Mesendoderm (in vitro differentiated cells): ENCODE data around the gene TNFAIP8L1.

Experiments
- DNase-seq: peaks from one replicate; pipeline ENCODE4 v3.0.0; 2013
- H2AK5ac ChIP-seq: 2 replicates; pipeline ENCODE4 v1.6.1; 2013; ENCODE audit warnings: low read length, inconsistent platforms
- H2BK120ac ChIP-seq: 2 replicates; pipeline ENCODE4 v1.6.1; 2013; ENCODE audit warnings: low read depth, mild to moderate bottlenecking, low read length, moderate library complexity, mixed read lengths
- H2BK15ac ChIP-seq: replicated peaks from 2 replicates; pipeline ENCODE4 v1.6.1; 2013; ENCODE audit warnings: low read depth, mild to moderate bottlenecking, moderate library complexity
- H2BK5ac ChIP-seq: 2 replicates; pipeline ENCODE4 v1.6.1; 2013; ENCODE audit warnings: low read length, inconsistent platforms
- H3K18ac ChIP-seq: 2 replicates; pipeline ENCODE4 v1.6.1; 2013; ENCODE audit warnings: mild to moderate bottlenecking, low read length, mixed read lengths
- H3K23ac ChIP-seq: one replicate; pipeline ENCODE4 v1.6.1; 2013; ENCODE audit warnings: low read length
- H3K27ac ChIP-seq: 2 replicates; pipeline ENCODE4 v1.5.1; 2013; ENCODE audit warnings: low read depth, mild to moderate bottlenecking, inconsistent platforms, low read length, moderate library complexity
- H3K27me3 ChIP-seq: 2 replicates; pipeline ENCODE4 v1.6.1; 2013; ENCODE audit warnings: low read length, control low read depth, mild to moderate bottlenecking, inconsistent platforms; ENCODE audit not compliant: insufficient read depth, poor library complexity
- H3K36me3 ChIP-seq: 2 replicates; pipeline ENCODE4 v1.6.1; 2013; ENCODE audit warnings: low read length, inconsistent platforms; ENCODE audit not compliant: control insufficient read depth, insufficient read depth
- H3K4ac ChIP-seq: one replicate; pipeline ENCODE4 v1.6.1; 2013; ENCODE audit warnings: low read depth, mild to moderate bottlenecking, low read length, moderate library complexity
- H3K4me1 ChIP-seq: 2 replicates; pipeline ENCODE4 v1.6.1; 2013; ENCODE audit warnings: low read depth, low read length, inconsistent platforms; ENCODE audit not compliant: control insufficient read depth
- H3K4me2 ChIP-seq: 2 replicates; pipeline ENCODE4 v1.6.1; 2013; ENCODE audit warnings: low read length
- H3K4me3 ChIP-seq: 2 replicates; pipeline ENCODE4 v1.5.1; 2013; ENCODE audit warnings: mild to moderate bottlenecking, low read length
- H3K56ac ChIP-seq: one replicate; pipeline ENCODE4 v1.6.1; 2013; ENCODE audit warnings: low read length
- H3K79me1 ChIP-seq: 2 replicates; pipeline ENCODE4 v1.6.1; 2013; ENCODE audit warnings: low read length, inconsistent platforms
- H3K79me2 ChIP-seq: 2 replicates; pipeline ENCODE4 v1.6.1; 2013; ENCODE audit warnings: mild to moderate bottlenecking, low read length; ENCODE audit not compliant: control insufficient read depth, insufficient read depth
- H3K9ac ChIP-seq: 2 replicates; pipeline ENCODE4 v1.6.1; 2013; ENCODE audit warnings: low read length, inconsistent platforms
- H4K5ac ChIP-seq: one replicate; pipeline ENCODE4 v1.6.1; 2013; ENCODE audit warnings: low read length
- H4K8ac ChIP-seq: one replicate; pipeline ENCODE4 v1.6.1; 2013; ENCODE audit warnings: low read depth, mild to moderate bottlenecking, control low read depth, low read length, moderate library complexity
- WGBS: extraction: QIAGEN DNeasy Blood & Tissue Kit; methylation state at CpG from one replicate; pipeline ENCODE4 v1.1.7; 2013; ENCODE audit warnings: low lambda C conversion rate, missing lambda C conversion rate; ENCODE audit not compliant: insufficient coverage; ENCODE audit errors: extremely low coverage; 5-methylcytosine and 5-hydroxymethylcytosine counted together

TNFAIP8L1 gene

DNA sequence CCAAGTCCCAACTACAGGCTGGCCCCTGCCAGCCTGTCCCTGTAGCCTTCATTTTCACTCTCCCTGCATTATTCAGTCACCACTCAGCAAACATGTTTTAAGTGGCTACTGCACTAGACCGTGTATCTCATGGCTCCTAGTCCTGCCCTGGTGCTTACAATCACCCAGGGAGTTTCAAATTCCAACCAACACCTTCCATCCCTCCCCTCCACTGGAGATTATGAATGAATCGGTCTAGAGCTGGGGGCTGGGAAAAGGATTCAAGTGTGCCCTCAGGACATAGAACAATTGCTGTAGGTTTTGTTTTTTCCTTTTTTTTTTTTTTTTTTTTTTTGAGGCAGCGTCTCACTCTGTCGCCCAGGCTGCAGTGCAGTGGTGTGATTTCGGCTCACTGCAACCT, 15.0 kb upstream of the TNFAIP8L1 start:
- Histone ChIP-seq H2BK120ac (no peak overlapping the region), H3K4me3 (no peak overlapping the region), H4K8ac (no peak overlapping the region), H3K56ac (no peak overlapping the region), H2BK5ac (no peak overlapping the region), H3K23ac (no peak overlapping the region), H3K36me3 (no peaks in the 10 kb centered on the region), H2BK15ac (no peak overlapping the region), H3K9ac (no peak overlapping the region), H3K27me3 (no peaks in the 10 kb centered on the region), H3K4me1 (no peaks in the 10 kb centered on the region), H3K79me2 (no peaks in the 10 kb centered on the region), H3K4me2 (no peak overlapping the region), H3K18ac (no peak overlapping the region), H3K79me1 (no peaks in the 10 kb centered on the region), H4K5ac (no peak overlapping the region), H3K27ac (no peak overlapping the region), H2AK5ac (no peak overlapping the region), H3K4ac (no peak overlapping the region)
- no peak for DNase-seq
- no CpG with 5 or more reads among the region's 5 CpGs for WGBS

DNA sequence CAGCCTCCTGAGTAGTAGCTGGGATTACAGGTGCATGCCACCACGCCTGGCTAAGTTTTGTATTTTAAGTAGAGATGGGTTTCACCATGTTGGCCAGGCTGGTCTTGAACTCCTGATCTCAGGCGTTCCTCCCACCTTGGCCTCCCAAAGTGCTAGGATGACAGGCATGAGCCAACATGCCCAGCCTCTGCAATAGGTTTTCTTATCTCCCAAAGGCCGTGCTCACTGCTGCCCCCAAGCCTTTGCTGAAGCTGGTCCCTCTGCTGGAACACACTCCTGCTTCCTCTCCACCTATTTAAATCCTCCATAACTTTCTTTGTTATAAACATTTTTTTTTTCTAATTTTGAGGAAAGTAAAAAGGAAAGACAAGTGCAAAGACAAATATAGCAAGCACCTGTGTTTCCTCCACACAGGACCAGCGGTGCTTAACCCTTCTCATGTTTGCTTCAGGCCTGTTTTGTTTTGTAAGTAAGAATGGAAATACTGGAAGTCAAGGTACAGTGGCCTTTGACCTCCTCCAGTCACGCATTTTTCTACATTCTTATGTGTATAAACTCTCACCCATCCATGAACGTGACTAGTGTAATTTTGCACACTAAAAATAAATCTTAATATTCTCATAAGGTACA, 14.5 kb upstream of the TNFAIP8L1 start:
- WGBS, result no CpG with 5 or more reads among the region's 6 CpGs
- H4K5ac ChIP-seq, result no peak overlapping the region
- DNase-seq, result peak; percentile 82
- H3K9ac ChIP-seq, result no peak overlapping the region
- H3K36me3 ChIP-seq, result no peaks in the 10 kb centered on the region
- no peak overlapping the region for H3K18ac ChIP-seq
- H4K8ac ChIP-seq, result no peak overlapping the region
- no peak overlapping the region for H2BK15ac ChIP-seq
- no peaks in the 10 kb centered on the region for H3K79me2 ChIP-seq
- H2BK5ac ChIP-seq, result no peak overlapping the region
- H3K79me1 ChIP-seq, result no peaks in the 10 kb centered on the region
- H2BK120ac ChIP-seq, result no peak overlapping the region
- no peak overlapping the region for H3K4me3 ChIP-seq
- no peaks in the 10 kb centered on the region for H3K27me3 ChIP-seq
- no peak overlapping the region for H3K4ac ChIP-seq
- H3K56ac ChIP-seq, result no peak overlapping the region
- no peak overlapping the region for H3K4me2 ChIP-seq
- H3K4me1 ChIP-seq, result no peaks in the 10 kb centered on the region
- no peak overlapping the region for H3K23ac ChIP-seq
- no peak overlapping the region for H2AK5ac ChIP-seq
- H3K27ac ChIP-seq, result no peak overlapping the region

GRCh38 chr19:4633140-4633967, 6.0 kb upstream of the TNFAIP8L1 start:
- no peaks in the 10 kb centered on the region for H3K79me2 ChIP-seq
- peak; percentile 94 for DNase-seq
- H2BK120ac ChIP-seq, result no peak overlapping the region
- H3K4me1 ChIP-seq, result no peaks in the 10 kb centered on the region
- no peak overlapping the region for H3K4me3 ChIP-seq
- H4K5ac ChIP-seq, result no peak overlapping the region
- no peak overlapping the region for H3K23ac ChIP-seq
- H3K56ac ChIP-seq, result no peak overlapping the region
- no CpG with 5 or more reads among the region's 14 CpGs for WGBS
- no peak overlapping the region for H3K4me2 ChIP-seq
- H3K27ac ChIP-seq, result no peak overlapping the region
- no peak overlapping the region for H2BK15ac ChIP-seq
- no peak overlapping the region for H3K18ac ChIP-seq
- H3K9ac ChIP-seq, result no peak overlapping the region
- H3K4ac ChIP-seq, result no peak overlapping the region
- no peak overlapping the region for H2BK5ac ChIP-seq
- no peak overlapping the region for H4K8ac ChIP-seq
- H2AK5ac ChIP-seq, result no peak overlapping the region
- H3K27me3 ChIP-seq, result no peaks in the 10 kb centered on the region
- H3K36me3 ChIP-seq, result no peaks in the 10 kb centered on the region
- H3K79me1 ChIP-seq, result no peaks in the 10 kb centered on the region

DNA sequence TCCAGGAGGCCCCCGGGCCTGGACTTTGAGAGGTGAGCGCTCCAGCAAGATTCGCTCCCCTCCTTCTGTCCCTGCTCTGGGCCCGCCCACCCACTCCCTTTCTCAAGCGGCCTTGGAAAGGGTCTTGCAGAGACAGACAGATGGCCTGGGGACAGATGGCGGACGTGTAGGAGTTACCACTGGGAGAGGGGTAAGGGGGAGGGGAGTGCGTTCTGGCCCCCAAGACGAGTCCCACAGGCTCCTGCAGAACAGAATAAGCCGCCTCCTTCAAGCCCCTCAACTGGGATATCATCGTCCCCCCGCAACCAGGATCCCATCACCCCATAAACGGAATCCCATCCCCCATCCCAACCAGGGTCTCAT, 3.6 kb upstream of the TNFAIP8L1 start:
- no peak overlapping the region for H2BK5ac ChIP-seq
- H3K79me1 ChIP-seq, result no peaks in the 10 kb centered on the region
- no peak overlapping the region for H2AK5ac ChIP-seq
- peak overlapping the region; percentile 79 for H3K4ac ChIP-seq
- H2BK15ac ChIP-seq, result no peak overlapping the region
- WGBS, result no CpG with 5 or more reads among the region's 13 CpGs
- DNase-seq, result no peak
- no peak overlapping the region for H4K5ac ChIP-seq
- peak overlapping the region; percentile 78 for H3K18ac ChIP-seq
- H3K36me3 ChIP-seq, result no peaks in the 10 kb centered on the region
- H3K9ac ChIP-seq, result peak overlapping the region; percentile 84
- H3K4me3 ChIP-seq, result peak overlapping the region; percentile 33
- peak overlapping the region; percentile 58 for H3K4me2 ChIP-seq
- H3K23ac ChIP-seq, result peak overlapping the region; percentile 24
- peaks cover 6% of the 10 kb centered on the region for H3K4me1 ChIP-seq
- no peaks in the 10 kb centered on the region for H3K79me2 ChIP-seq
- H3K27ac ChIP-seq, result no peak overlapping the region
- H3K27me3 ChIP-seq, result no peaks in the 10 kb centered on the region
- no peak overlapping the region for H2BK120ac ChIP-seq
- H4K8ac ChIP-seq, result no peak overlapping the region
- H3K56ac ChIP-seq, result peak overlapping the region; percentile 87

- Histone ChIP-seq H4K8ac (no peak overlapping the region), H3K79me2 (no peaks in the 10 kb centered on the region), H3K56ac (peak overlapping the region; percentile 87), H3K9ac (peak overlapping the region; percentile 84), H3K27ac (no peak overlapping the region), H3K18ac (peak overlapping the region; percentile 78), H3K4me2 (peak overlapping the region; percentile 68), H2BK15ac (no peak overlapping the region), H3K79me1 (no peaks in the 10 kb centered on the region), H3K4ac (peak overlapping the region; percentile 79), H3K23ac (peak overlapping the region; percentile 24), H4K5ac (no peak overlapping the region), H2BK5ac (no peak overlapping the region), H2BK120ac (no peak overlapping the region), H3K36me3 (no peaks in the 10 kb centered on the region), H3K27me3 (no peaks in the 10 kb centered on the region), H3K4me1 (peaks cover 6% of the 10 kb centered on the region), H2AK5ac (no peak overlapping the region), H3K4me3 (peak overlapping the region; percentile 33)
- no CpG with 5 or more reads among the region's 43 CpGs for WGBS
- peak; percentile 60 for DNase-seq
Observed at GRCh38 chr19:4636151-4636717, 3.1 kb upstream of the TNFAIP8L1 start.
